ES-I3 (cell line): Measurements from ENCODE around the gene NOA1.
"Not testable (repeated sequence)": the region's sequence is repeated elsewhere in the genome, so short reads cannot be mapped to it uniquely, and the experiment has no call there.

Source experiments
- H3K36me3 ChIP-seq: 2 replicates; pipeline ENCODE4 v1.6.1; 2013; ENCODE audit warnings: mild to moderate bottlenecking, low read length, control low read depth, moderate library complexity; ENCODE audit not compliant: insufficient read depth
- H3K4me1 ChIP-seq: 2 replicates; pipeline ENCODE4 v1.6.1; 2013; ENCODE audit warnings: mild to moderate bottlenecking, control low read depth, low read length; ENCODE audit not compliant: insufficient read depth
- H3K9ac ChIP-seq: 2 replicates; pipeline ENCODE4 v1.6.1; 2013; ENCODE audit warnings: low read depth, mild to moderate bottlenecking, low read length, moderate library complexity
- H3K9me3 ChIP-seq: 2 replicates; pipeline ENCODE4 v1.6.1; 2013; ENCODE audit warnings: mild to moderate bottlenecking, low read length, moderate library complexity; ENCODE audit not compliant: control insufficient read depth, insufficient read depth

Gene NOA1

GRCh38 chr4:56931924-56932323 is 45.5 kb downstream of the NOA1 start:
- H3K9ac ChIP-seq, result no peak overlapping the region
- H3K36me3 ChIP-seq, result peaks cover 9% of the 10 kb centered on the region; the same call in 1 of the 2 replicates
- no peaks in the 10 kb centered on the region for H3K9me3 ChIP-seq
- no peaks in the 10 kb centered on the region for H3K4me1 ChIP-seq

DNA sequence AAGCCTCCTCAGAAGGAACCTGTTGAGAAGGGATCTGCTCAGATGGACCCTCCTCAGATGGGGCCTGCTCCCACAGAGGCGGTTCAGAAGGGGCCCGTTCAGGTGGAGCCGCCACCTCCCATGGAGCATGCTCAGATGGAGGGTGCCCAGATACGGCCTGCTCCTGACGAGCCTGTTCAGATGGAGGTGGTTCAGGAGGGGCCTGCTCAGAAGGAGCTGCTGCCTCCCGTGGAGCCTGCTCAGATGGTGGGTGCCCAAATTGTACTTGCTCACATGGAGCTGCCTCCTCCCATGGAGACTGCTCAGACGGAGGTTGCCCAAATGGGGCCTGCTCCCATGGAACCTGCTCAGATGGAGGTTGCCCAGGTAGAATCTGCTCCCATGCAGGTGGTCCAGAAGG is 46.8 kb downstream of the NOA1 start:
- Histone ChIP-seq H3K9ac (no peak overlapping the region), H3K36me3 (peaks cover 12% of the 10 kb centered on the region; the same call in 1 of the 2 replicates), H3K9me3 (no peaks in the 10 kb centered on the region), H3K4me1 (no peaks in the 10 kb centered on the region)

GRCh38 chr4:56927196-56927595 is 50.2 kb downstream of the NOA1 start:
- peaks cover 16% of the 10 kb centered on the region for H3K36me3 ChIP-seq
- H3K9me3 ChIP-seq, result no peaks in the 10 kb centered on the region
- H3K9ac ChIP-seq, result no peak overlapping the region
- H3K4me1 ChIP-seq, result no peaks in the 10 kb centered on the region

- H3K9ac ChIP-seq, H3K36me3 ChIP-seq, H3K9me3 ChIP-seq: not testable (repeated sequence)
- H3K4me1 ChIP-seq, result peaks cover 14% of the 10 kb centered on the region
These were observed 62.4 kb downstream of the NOA1 start for GRCh38 chr4:56914977-56915376.

GRCh38 chr4:56914336-56914735 is 63.1 kb downstream of the NOA1 start:
- no peaks in the 10 kb centered on the region for H3K9me3 ChIP-seq
- peaks cover 14% of the 10 kb centered on the region for H3K4me1 ChIP-seq
- no peaks in the 10 kb centered on the region for H3K36me3 ChIP-seq
- no peak overlapping the region for H3K9ac ChIP-seq
